ENCODE results near the gene SLITRK5.

The SLITRK5 gene

DNA sequence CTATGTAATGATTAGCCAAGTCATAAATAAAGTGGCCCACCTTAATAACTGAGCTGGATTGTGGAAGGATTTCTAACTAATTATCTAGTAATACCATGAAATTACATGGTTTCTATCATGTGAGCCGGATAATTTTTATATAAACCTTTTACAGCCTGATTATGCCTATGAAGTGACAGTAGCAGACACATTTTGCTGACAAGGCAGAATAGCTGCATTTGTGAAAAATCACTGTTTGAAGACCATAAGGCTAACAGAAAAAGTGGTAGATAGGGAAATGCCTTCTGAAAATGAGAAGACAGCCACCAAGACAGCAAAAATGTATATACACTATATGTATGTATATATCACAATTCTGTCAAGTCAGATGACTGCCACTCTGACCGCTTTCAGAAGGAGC is 27.1 kb downstream of the SLITRK5 start:
- in situ Hi-C loops (cut with HindIII; ENCODE audit: low sequenced_read_pairs), result no loop called here

DNA sequence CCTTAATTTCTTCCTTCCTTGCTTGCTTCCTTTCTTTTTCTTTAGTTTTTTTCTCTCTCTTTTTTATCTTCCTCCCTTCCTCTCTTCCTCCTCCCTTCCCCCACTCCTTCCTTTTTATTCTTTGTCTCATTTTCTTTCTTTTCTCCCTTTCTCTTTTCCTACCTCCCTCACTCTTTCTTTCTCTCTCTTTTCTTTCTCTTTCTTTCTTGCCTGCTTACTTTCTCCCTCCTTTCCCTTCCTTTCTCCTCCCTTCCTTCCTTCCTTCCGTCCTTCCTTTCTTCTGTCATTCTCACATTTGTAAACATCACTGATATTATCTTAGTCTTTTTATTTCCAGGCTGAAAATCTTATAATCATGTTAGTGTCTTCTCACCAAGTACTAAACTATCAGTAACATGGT is 38.8 kb downstream of the SLITRK5 start:
- in situ Hi-C loops (cut with HindIII; ENCODE audit: low sequenced_read_pairs), result no loop called here

DNA sequence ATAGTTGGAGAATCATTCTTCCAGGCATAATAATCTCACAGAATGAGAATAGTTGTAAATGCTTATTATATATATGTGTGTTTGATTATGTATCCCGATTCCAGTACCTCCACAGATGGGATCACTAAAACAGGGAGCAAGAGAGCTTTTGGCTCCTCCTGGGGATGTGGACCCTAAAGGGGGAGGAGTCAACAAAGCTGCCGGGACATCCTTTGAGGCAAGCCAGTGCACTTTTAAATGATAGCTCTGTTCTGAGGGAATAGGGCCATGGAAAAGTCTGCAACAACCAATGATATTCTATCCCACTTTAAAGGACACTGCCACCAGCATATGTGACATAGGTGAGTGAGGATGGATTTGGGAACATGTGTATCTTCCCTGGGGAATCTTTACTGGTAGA is 40.8 kb downstream of the SLITRK5 start:
- in situ Hi-C loops (cut with HindIII; ENCODE audit: low sequenced_read_pairs), result no loop called here

Data from DLD1 (cell line).